ENCODE results near the gene CDCA8.

CDCA8 gene

DNA sequence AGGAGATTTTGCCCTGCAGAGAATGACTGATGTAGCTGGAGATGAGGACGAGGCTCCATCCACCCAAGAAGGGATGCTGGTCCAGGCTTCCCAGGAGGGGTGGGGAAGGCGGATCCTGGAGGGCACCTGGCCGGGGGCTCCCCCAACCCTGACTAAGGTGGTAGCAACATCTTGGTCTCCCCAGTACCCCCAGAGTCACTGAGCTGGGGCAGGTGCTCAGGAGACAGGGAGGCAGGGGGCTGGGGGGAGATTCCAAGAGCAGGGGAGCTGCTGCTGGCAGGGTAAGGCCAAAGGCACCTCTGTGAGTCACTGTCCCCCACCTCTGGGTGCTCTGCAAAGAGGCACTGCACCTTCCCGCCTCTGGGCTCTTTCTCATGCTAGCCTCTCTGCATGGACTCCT lies 24.0 kb downstream of the CDCA8 start:
- no peak for DNase-seq (ENCODE audit: extremely low read depth, low read depth)
- TF ChIP-seq, protein P1, sequence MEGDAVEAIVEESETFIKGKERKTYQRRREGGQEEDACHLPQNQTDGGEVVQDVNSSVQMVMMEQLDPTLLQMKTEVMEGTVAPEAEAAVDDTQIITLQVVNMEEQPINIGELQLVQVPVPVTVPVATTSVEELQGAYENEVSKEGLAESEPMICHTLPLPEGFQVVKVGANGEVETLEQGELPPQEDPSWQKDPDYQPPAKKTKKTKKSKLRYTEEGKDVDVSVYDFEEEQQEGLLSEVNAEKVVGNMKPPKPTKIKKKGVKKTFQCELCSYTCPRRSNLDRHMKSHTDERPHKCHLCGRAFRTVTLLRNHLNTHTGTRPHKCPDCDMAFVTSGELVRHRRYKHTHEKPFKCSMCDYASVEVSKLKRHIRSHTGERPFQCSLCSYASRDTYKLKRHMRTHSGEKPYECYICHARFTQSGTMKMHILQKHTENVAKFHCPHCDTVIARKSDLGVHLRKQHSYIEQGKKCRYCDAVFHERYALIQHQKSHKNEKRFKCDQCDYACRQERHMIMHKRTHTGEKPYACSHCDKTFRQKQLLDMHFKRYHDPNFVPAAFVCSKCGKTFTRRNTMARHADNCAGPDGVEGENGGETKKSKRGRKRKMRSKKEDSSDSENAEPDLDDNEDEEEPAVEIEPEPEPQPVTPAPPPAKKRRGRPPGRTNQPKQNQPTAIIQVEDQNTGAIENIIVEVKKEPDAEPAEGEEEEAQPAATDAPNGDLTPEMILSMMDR (IDR thresholded peaks at IDR 0.05; ENCODE audit: low read depth, low read length), result no peak

DNA sequence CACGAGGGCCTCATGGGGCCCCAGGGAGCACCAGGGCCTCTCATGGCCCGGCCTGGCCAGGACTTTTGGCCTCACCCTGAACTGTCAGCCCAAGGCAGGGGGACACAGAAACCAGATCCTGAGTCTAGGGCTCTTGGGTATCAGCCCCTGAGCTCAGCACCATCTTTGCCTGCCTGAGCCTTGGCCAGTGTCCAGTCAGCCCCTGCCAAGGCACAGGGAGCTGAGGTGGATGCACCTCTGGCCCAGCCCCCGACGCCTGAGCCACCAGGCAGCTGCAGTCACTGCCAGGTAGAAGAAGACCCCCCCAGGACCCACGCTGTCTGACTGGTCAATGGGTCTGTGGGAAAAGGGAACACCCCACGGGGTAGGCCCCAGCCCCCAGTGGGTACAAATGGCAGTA lies 25.3 kb downstream of the CDCA8 start:
- TF ChIP-seq, protein P1 (IDR thresholded peaks at IDR 0.05; ENCODE audit: low read depth, low read length), result no peak

DNA sequence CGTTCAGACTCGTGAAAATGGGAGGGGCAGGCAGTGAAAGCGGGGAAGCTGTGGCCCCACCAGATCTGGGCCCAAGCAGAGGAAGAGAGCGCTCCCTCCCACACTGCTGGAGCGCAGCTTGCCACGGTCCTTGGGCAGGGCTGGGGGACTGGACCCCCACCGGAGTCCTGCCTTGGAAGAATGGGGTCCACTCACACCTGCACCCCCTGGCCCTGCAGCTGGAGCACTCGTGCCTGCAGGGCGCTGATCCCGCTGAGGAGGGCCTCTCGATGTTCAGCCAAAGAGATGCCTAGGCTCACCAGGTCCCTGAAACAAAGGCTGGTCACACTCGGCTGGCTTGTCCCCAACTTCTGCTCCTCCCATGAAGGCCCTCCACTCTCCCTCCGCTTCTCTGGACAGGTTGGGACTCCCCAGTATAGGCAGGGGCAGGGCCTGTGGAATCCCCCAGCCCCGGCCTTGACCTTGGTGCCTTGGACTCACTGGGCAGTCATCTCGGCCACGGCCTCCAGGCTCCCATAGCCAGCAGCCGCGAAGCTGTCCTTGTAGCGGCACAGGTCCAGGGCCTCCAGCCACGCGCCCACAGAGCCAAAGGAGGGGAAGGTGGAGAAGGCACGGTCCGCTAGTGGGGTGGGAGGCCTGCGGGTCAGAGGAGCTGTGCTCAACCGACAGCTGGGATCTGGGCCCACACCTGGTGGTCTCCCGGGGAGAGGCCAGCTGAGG lies 26.0 kb downstream of the CDCA8 start:
- TF ChIP-seq, protein P1 (IDR thresholded peaks at IDR 0.05; ENCODE audit: low read depth, low read length), result no peak

More for the DNA sequence above, 25.3 kb downstream of the CDCA8 start:
- no peak for DNase-seq (ENCODE audit: extremely low read depth, low read depth)

DNA sequence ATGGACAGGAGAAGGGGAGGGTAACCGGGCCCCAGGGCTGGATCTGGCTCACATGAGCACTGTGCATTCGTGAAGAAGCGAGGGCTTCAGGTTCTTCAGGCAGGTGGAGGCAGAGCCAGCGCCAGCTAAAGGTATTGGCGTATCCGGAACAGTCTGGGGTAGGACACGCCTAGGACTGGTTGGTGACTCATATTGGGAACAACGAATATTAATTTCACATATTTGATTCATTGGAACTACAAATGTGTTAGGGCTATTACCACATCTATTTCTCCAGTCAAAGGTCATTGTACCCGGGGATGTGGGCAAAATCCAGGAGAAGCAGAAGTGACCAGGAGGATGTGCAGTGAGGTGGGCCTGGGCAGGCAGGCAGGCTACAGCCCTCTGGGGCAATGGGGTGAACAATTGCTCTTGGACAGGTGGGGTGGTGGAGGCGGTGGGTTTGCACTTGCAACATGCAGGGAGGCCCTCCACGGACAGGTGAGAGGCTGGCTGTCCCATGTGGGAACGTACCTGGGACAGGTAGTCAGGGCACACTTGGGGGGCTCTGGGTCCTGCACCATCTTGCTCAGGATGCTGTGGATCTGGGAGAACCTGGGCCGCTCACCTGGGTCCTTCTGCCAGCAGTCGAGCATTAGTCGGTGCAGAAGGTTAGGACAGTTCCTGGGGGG lies 26.7 kb downstream of the CDCA8 start:
- TF ChIP-seq, protein P1 (IDR thresholded peaks at IDR 0.05; ENCODE audit: low read depth, low read length), result no peak
- DNase-seq (ENCODE audit: extremely low read depth, low read depth), result no peak

More for the DNA sequence above, 26.0 kb downstream of the CDCA8 start:
- DNase-seq (ENCODE audit: extremely low read depth, low read depth), result no peak

DNA sequence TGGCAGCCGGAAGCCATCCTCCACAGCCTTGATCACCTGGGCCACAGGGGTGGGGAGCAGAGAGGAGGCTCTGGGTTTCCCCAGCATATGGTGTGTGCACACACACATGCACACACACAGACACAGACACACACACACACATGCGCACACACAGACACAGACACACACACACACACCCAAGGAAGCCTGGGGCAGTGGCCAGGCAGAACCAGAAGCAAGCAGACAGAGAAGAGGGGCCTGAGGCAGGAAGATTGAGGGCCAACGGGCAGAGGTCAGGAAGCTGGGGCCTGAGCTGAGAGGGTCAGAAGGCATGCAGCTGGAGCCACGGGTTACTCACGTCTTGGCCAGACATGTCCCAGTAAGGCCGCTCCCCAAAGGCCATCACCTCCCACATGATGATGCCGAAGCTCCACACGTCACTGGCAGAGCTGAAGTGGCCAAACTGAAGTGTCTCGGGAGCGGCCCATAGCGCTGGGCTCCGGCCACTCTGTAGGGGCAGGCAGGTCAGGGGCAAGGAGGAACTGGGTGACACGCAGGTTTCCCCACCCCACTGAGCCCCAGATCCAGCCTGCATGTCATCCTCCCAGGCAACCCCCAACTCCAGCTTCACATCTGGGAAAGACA lies 27.4 kb downstream of the CDCA8 start:
- no peak for DNase-seq (ENCODE audit: extremely low read depth, low read depth)
- TF ChIP-seq, protein P1 (IDR thresholded peaks at IDR 0.05; ENCODE audit: low read depth, low read length), result no peak

DNA sequence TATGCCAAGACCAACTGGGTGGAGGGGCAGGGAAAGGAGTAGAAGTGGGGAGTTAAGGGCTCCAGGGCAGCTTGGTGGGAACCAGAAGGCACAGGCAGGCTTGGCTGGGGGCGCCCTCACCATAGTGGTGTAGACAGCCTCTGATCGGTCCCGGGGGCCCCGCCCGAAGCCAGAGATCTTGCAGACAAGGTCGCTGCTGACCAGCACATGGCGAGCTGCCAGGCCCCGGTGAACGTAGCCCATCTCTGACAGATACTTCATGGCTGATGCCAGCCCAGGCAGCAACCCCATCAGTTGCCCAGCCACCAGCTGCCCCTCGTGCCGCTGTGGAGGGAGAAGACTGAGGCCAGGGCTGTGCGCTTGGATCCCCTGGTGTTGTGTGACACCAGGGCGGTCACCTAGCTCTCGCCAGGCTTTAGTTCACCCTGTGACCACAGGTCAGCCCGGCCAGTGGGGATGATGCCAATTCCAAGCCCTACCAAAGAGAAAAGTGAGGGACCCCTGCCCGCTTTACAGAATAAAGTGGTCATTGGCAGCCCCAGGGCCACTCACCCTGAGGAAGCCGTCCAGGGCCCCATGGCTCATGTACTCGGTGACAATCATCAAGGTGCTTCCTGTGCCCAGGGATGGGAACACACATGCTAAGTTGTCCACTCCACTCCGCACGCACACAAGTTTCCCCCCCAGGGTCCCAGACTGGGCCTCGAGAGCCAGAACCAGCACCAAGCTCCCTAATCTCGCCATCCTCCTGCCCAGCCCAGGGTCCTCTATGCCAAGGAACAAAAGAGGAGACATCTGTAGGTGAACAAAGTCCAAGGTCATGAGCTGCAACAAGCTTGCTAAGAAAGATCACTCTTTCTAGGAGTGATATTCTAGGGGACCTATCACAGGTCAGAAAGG lies 28.2 kb downstream of the CDCA8 start:
- DNase-seq (ENCODE audit: extremely low read depth, low read depth), result no peak
- TF ChIP-seq, protein P1 (IDR thresholded peaks at IDR 0.05; ENCODE audit: low read depth, low read length), result no peak
